Activated T-helper 17 cell treated with anti-CD3 and anti-CD28 coated beads, Interleukin-2, amount 50 U/mL, for 72 hours (primary cell): ENCODE data around the gene ZNF32. TPM values are rescaled to one million over a fixed set of nuclear protein-coding genes. Genes with fewer than 3 reads are reported as not detected.

Experiments used
- ATAC-seq: fragments of 150-1000 bp; cut with Tn5 transposase; replicated peaks from 2 replicates; pipeline ENCODE4 v1.10.0; 2021; ENCODE audit warnings: mild to moderate bottlenecking, moderate library complexity
- H3K27ac Mint-ChIP-seq: one replicate; pipeline ENCODE4 v1.8.0; 2022; ENCODE audit warnings: mixed read lengths
- H3K27me3 Mint-ChIP-seq: one replicate; pipeline ENCODE4 v1.8.0; 2022; ENCODE audit warnings: mixed read lengths
- H3K36me3 Mint-ChIP-seq: one replicate; pipeline ENCODE4 v1.8.0; 2022; ENCODE audit warnings: low read depth, mild to moderate bottlenecking, mixed read lengths
- H3K4me1 Mint-ChIP-seq: one replicate; pipeline ENCODE4 v1.8.0; 2022; ENCODE audit warnings: mixed read lengths
- H3K4me3 Mint-ChIP-seq: one replicate; pipeline ENCODE4 v1.8.0; 2022; ENCODE audit warnings: mild to moderate bottlenecking, mixed read lengths
- H3K9me3 Mint-ChIP-seq: one replicate; pipeline ENCODE4 v1.8.0; 2022; ENCODE audit warnings: mixed read lengths
- total RNA-seq, 2 donors: library from RNA; stranded (reverse); gene quantifications; one replicate each; pipeline ENCODE4 v1.2.3, GENCODE V29; 2022

Gene ZNF32
- total RNA-seq, 2 donors from 2014 or later: 6.5 to 7.9 TPM

DNA sequence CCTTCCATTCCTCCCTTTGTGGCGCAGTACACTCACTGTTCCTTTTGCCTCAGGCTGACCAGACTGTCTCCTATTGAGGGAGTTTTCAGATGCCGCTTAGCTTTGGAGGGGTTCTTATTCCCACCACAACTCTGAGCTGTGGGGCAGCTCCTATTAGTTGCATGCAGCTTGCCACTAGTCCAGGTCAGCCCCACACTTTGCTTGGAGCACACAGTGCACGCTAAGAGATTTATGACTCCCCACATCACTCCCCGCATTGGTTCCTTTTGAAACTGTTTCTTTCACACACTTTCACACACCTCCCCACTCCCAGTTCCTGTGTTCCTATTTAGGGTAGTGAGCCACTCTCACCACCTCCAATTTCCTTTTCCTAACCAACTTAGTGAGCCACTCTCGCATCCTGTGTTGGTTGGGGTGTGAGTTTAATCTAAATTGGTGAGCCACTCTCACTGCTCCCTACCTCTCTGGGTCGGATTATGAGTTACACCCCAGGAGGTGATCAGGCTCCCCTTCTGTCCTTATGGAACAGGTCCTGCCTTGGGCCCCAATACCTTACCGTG, 52.9 kb downstream of the ZNF32 start:
- Mint-ChIP-seq H3K9me3 (peaks cover 7% of the 10 kb centered on the region), H3K4me3 (peak overlapping the region; percentile 61), H3K36me3 (no peaks in the 10 kb centered on the region), H3K27ac (peak overlapping the region; percentile 18), H3K27me3 (peaks cover 5% of the 10 kb centered on the region), H3K4me1 (peaks cover 21% of the 10 kb centered on the region)
- peak; percentile 89 for ATAC-seq

DNA sequence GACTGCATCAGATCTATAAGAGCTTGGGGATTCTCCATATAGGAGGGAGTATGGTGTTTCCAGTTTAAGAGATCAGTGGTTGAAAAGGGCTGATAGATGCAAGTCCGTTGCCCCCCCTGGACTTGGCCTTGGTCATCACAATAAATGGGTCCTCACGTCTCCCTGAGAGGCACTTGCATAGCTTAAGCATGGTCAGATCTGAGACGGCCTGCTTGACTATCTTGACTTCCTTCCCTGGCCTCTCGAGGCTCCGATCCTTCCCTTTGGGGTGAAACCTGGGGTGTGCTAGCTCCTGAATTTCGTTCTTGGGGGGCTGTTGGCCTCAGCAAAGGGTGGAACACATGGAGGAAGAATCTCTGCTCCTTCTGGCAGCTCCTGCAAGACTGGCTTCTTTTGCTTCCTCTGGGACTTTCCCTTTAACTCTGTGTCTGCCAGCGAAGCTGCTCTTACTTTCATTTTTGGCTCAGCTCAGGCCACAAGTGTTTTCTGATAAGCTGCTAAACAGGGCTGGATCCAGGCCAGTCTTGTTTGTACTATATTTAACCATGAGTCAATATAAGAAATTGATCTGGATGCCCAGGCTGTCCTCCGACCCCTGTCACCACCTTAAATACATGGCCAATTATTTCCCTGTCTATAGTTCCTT, 53.6 kb downstream of the ZNF32 start:
- Mint-ChIP-seq H3K9me3 (peaks cover 7% of the 10 kb centered on the region), H3K36me3 (no peaks in the 10 kb centered on the region), H3K27ac (peak overlapping the region; percentile 18), H3K4me1 (peaks cover 21% of the 10 kb centered on the region), H3K4me3 (peak overlapping the region; percentile 61), H3K27me3 (peaks cover 5% of the 10 kb centered on the region)
- peak; percentile 75 for ATAC-seq

Other genes starting within 250 kb of the ZNF32 start
- 100 to 1,000 TPM; 306 to 483 TPM for gene HNRNPF, start 239.7 kb downstream of the ZNF32 start, total RNA-seq
- gene ZNF487, start 211.8 kb downstream of the ZNF32 start, total RNA-seq: 1 to 10 TPM; 2.5 to 2.9 TPM
- gene ZNF239, start 74.3 kb downstream of the ZNF32 start, total RNA-seq: 1 to 10 TPM; 1.0 to 1.8 TPM
- 1 to 10 TPM; 3.8 to 4.3 TPM for gene ZNF485, start 42.4 kb downstream of the ZNF32 start, total RNA-seq